ENCODE results near the gene HHAT. TPM values are rescaled to one million over a fixed set of nuclear protein-coding genes. Genes with fewer than 3 reads are reported as not detected.

HHAT gene
- polyA plus RNA-seq, 2 of the 4 experiments (the other 2 are of a cell fraction), result 3.8 to 4.5 TPM

GRCh38 chr1:210691039-210691610 lies 362.4 kb downstream of the HHAT start:
- no peak for ATAC-seq
- H3K4me3 ChIP-seq, result no peak overlapping the region
- 89% methylated on average over 6 of the region's 6 CpGs for WGBS (ENCODE audit: missing lambda C conversion rate)
- CTCF ChIA-PET, result interaction anchor here (1.0 kb wide), 1 partner anchor 444 kb away, joined by 3 read pairs; no protein-coding TSS in a partner anchor
- no peak for FAIRE-seq
- POLR2A ChIA-PET, result no interaction called here
- no peak for TF ChIP-seq SMC3 (IDR thresholded peaks at IDR 0.05)
- TF ChIP-seq, protein P1, sequence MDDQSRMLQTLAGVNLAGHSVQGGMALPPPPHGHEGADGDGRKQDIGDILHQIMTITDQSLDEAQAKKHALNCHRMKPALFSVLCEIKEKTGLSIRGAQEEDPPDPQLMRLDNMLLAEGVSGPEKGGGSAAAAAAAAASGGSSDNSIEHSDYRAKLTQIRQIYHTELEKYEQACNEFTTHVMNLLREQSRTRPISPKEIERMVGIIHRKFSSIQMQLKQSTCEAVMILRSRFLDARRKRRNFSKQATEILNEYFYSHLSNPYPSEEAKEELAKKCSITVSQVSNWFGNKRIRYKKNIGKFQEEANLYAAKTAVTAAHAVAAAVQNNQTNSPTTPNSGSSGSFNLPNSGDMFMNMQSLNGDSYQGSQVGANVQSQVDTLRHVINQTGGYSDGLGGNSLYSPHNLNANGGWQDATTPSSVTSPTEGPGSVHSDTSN (IDR thresholded peaks at IDR 0.05), result no peak
- no peak for TF ChIP-seq EP300 (IDR thresholded peaks at IDR 0.05)
- TF ChIP-seq MAFK (IDR thresholded peaks at IDR 0.05; ENCODE audit: partially characterized antibody), result no peak
- TF ChIP-seq PHF8 (IDR thresholded peaks at IDR 0.05; ENCODE audit: borderline replicate concordance, low read depth), result no peak
- TF ChIP-seq POLR2A (IDR thresholded peaks at IDR 0.05; ENCODE audit: low read length), result no peak
- TF ChIP-seq TP53 (CRISPR knock-in tag; IDR thresholded peaks at IDR 0.05), result no peak
- no peak for TF ChIP-seq GATA3 (IDR thresholded peaks at IDR 0.05; ENCODE audit: borderline replicate concordance)
- TF ChIP-seq KDM5A (IDR thresholded peaks at IDR 0.05), result no peak
- TF ChIP-seq, protein P2, sequence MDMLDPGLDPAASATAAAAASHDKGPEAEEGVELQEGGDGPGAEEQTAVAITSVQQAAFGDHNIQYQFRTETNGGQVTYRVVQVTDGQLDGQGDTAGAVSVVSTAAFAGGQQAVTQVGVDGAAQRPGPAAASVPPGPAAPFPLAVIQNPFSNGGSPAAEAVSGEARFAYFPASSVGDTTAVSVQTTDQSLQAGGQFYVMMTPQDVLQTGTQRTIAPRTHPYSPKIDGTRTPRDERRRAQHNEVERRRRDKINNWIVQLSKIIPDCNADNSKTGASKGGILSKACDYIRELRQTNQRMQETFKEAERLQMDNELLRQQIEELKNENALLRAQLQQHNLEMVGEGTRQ (IDR thresholded peaks at IDR 0.05), result no peak
- TF ChIP-seq ELK1 (IDR thresholded peaks at IDR 0.05; ENCODE audit: low read depth, low read length), result no peak
- TF ChIP-seq NFE2L2 (conservative IDR thresholded peaks at IDR 0.05; ENCODE audit: low read length), result no peak
- TF ChIP-seq, protein P3, sequence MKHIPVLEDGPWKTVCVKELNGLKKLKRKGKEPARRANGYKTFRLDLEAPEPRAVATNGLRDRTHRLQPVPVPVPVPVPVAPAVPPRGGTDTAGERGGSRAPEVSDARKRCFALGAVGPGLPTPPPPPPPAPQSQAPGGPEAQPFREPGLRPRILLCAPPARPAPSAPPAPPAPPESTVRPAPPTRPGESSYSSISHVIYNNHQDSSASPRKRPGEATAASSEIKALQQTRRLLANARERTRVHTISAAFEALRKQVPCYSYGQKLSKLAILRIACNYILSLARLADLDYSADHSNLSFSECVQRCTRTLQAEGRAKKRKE (CRISPR knock-in tag; IDR thresholded peaks at IDR 0.05; ENCODE audit: low read depth), result no peak
- H3K4me1 ChIP-seq, result peaks cover 51% of the 10 kb centered on the region
- H3K9me3 ChIP-seq, result no peaks in the 10 kb centered on the region
- H3K27ac ChIP-seq, result peak overlapping the region in 1 of 2 experiments; percentile 79; a peak in 2 of 6 replicates
- DNase-seq (ENCODE audit: low read depth in 1 of 2, low spot score in 1 of 2), result no peak
- no peak overlapping the region for H3K4me2 ChIP-seq

DNA sequence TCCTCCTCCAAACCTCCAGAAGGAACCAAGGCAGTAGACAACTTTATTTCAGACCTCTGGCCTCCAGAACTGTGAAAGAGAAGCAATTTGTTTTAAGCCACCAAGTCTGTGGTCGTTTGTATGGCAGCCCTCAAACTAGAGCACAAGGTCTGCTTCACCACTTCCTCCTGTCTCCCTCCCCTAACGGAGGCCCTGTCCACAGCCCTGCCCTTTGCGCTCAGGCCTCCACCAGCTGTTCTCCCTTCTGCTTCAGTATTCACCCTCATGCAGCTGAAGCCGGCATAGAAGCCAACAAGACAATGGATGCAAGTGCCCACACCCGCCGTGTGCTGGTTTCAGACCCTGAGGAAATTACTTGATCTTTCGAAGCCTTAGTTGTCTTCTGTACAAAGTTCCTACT lies 364.1 kb downstream of the HHAT start:
- H3K27ac ChIP-seq, result no peak overlapping the region
- CTCF ChIA-PET, result interaction anchor here (4.8 kb wide), 1 partner anchor 441 kb away, joined by 15 read pairs; the partner anchor contains the start of gene KCNH1
- no peak overlapping the region for H3K4me2 ChIP-seq
- no peak for ATAC-seq
- 81% methylated on average over 7 of the region's 7 CpGs for WGBS (ENCODE audit: missing lambda C conversion rate)
- H3K4me3 ChIP-seq, result no peak overlapping the region
- FAIRE-seq, result no peak
- POLR2A ChIA-PET, result no interaction called here
- no peak for DNase-seq (ENCODE audit: low read depth in 1 of 2, low spot score in 1 of 2)
- TF ChIP-seq ZC3H11A (IDR thresholded peaks at IDR 0.05) (no peak), KDM1A (IDR thresholded peaks at IDR 0.05; ENCODE audit: low read depth) (no peak), ESRRA (IDR thresholded peaks at IDR 0.05; ENCODE audit: borderline replicate concordance, low read length) (no peak), CEBPB (IDR thresholded peaks at IDR 0.05) (no peak), ZFP36 (IDR thresholded peaks at IDR 0.05; ENCODE audit: borderline replicate concordance, partially characterized antibody) (no peak), NFE2L2 (conservative IDR thresholded peaks at IDR 0.05; ENCODE audit: low read length) (no peak), RCOR1 (IDR thresholded peaks at IDR 0.05; ENCODE audit: low read depth, low read length) (no peak), CBX2 (IDR thresholded peaks at IDR 0.05; ENCODE audit: borderline replicate concordance, low read depth) (no peak), POLR2A (IDR thresholded peaks at IDR 0.05; ENCODE audit: low read length) (no peak), RFX5 (IDR thresholded peaks at IDR 0.05) (no peak), HDAC2 (IDR thresholded peaks at IDR 0.05) (no peak), GATA3 (IDR thresholded peaks at IDR 0.05; ENCODE audit: borderline replicate concordance) (no peak), BHLHE40 (IDR thresholded peaks at IDR 0.05; ENCODE audit: low read depth, low read length) (no peak), JUNB (IDR thresholded peaks at IDR 0.05) (no peak), POLR2AphosphoS2 (conservative IDR thresholded peaks at IDR 0.05; ENCODE audit: low read length) (no peak)
- TF ChIP-seq, protein P1 (IDR thresholded peaks at IDR 0.05), result no peak
- no peaks in the 10 kb centered on the region for H3K9me3 ChIP-seq
- peaks cover 39% of the 10 kb centered on the region for H3K4me1 ChIP-seq
